Ectodermal cell (in vitro differentiated cells): Measurements from ENCODE around the gene HIP1R.
"Not testable (repeated sequence)": the region's sequence is repeated elsewhere in the genome, so short reads cannot be mapped to it uniquely, and the experiment has no call there.

Experiments
- H3K27ac ChIP-seq: 2 replicates; pipeline ENCODE4 v1.7.0; 2013; ENCODE audit warnings: mild to moderate bottlenecking, low read depth, low read length; ENCODE audit not compliant: insufficient read depth, poor library complexity, severe bottlenecking
- H3K27me3 ChIP-seq: 2 replicates; pipeline ENCODE4 v1.7.0; 2013; ENCODE audit warnings: mild to moderate bottlenecking, low read length; ENCODE audit not compliant: insufficient read depth, control insufficient read depth, poor library complexity, severe bottlenecking
- H3K36me3 ChIP-seq: one replicate; pipeline ENCODE4 v1.7.0; 2013; ENCODE audit warnings: low read length; ENCODE audit not compliant: control insufficient read depth, insufficient read depth
- H3K4me1 ChIP-seq: one replicate; pipeline ENCODE4 v1.7.0; 2013; ENCODE audit warnings: low read length; ENCODE audit not compliant: control insufficient read depth, insufficient read depth
- H3K4me3 ChIP-seq: 2 replicates; pipeline ENCODE4 v1.7.0; 2013; ENCODE audit warnings: low read depth, low read length, control low read depth; ENCODE audit not compliant: insufficient read depth
- H3K9me3 ChIP-seq: 2 replicates; pipeline ENCODE4 v1.7.0; 2013; ENCODE audit warnings: mild to moderate bottlenecking, low read length, moderate library complexity; ENCODE audit not compliant: control insufficient read depth
- WGBS, 2 experiments: methylation state at CpG; one replicate each; pipeline ENCODE4 v1.1.7; 2013; ENCODE audit warnings: missing lambda C conversion rate in 2 of 2; 5-methylcytosine and 5-hydroxymethylcytosine counted together

Gene HIP1R

GRCh38 chr12:122895704-122896636, 60.7 kb downstream of the HIP1R start, which contains the start of gene VPS37B:
Gene VPS37B, minus strand, starts transcription at chr12:122896124. Its CDS starts 62 bp downstream, at chr12:122896062.
- Histone ChIP-seq H3K4me1 (peaks cover 12% of the 10 kb centered on the region), H3K4me3 (peak within 1 kb of the TSS; percentile 59), H3K27me3 (peaks cover 48% of the 10 kb centered on the region), H3K27ac (no peak within 1 kb of the TSS), H3K36me3 (no peaks in the 10 kb centered on the region), H3K9me3 (no peaks in the 10 kb centered on the region)
- WGBS, 2 experiments = 18 to 19% methylated on average over 81 of the region's 81 CpGs

GRCh38 chr12:122896662-122897061, 61.4 kb downstream of the HIP1R start:
- peaks cover 8% of the 10 kb centered on the region for H3K4me1 ChIP-seq
- H3K27ac ChIP-seq = no peak overlapping the region
- H3K36me3 ChIP-seq = no peaks in the 10 kb centered on the region
- WGBS, 2 experiments = 92 to 94% methylated on average over 7 of the region's 7 CpGs
- no peak overlapping the region for H3K4me3 ChIP-seq
- peaks cover 48% of the 10 kb centered on the region for H3K27me3 ChIP-seq
- no peaks in the 10 kb centered on the region for H3K9me3 ChIP-seq

- 86 to 97% methylated on average over 6 of the region's 6 CpGs for WGBS, 2 experiments
- no peaks in the 10 kb centered on the region for H3K9me3 ChIP-seq
- no peak overlapping the region for H3K4me3 ChIP-seq
- H3K4me1 ChIP-seq = no peaks in the 10 kb centered on the region
- H3K27me3 ChIP-seq = peaks cover 56% of the 10 kb centered on the region
- H3K27ac ChIP-seq = no peak overlapping the region
- no peaks in the 10 kb centered on the region for H3K36me3 ChIP-seq
Observed at GRCh38 chr12:122899887-122900286, 64.6 kb downstream of the HIP1R start.

- no peaks in the 10 kb centered on the region for H3K9me3 ChIP-seq
- no peaks in the 10 kb centered on the region for H3K36me3 ChIP-seq
- no peak overlapping the region for H3K27ac ChIP-seq
- WGBS, 2 experiments = 57% methylated on average over 10 of the region's 10 CpGs
- no peak overlapping the region for H3K4me3 ChIP-seq
- H3K27me3 ChIP-seq = peaks cover 29% of the 10 kb centered on the region
- no peaks in the 10 kb centered on the region for H3K4me1 ChIP-seq
Observed at GRCh38 chr12:122902854-122903692, 67.8 kb downstream of the HIP1R start.

GRCh38 chr12:122903693-122904034, 68.4 kb downstream of the HIP1R start:
- Histone ChIP-seq H3K36me3 (no peaks in the 10 kb centered on the region), H3K4me1 (no peaks in the 10 kb centered on the region), H3K4me3 (no peak overlapping the region), H3K27ac (no peak overlapping the region), H3K9me3 (no peaks in the 10 kb centered on the region), H3K27me3 (peaks cover 24% of the 10 kb centered on the region)
- WGBS, 2 experiments = 62 to 71% methylated on average over 5 to 6 of the region's 7 CpGs

GRCh38 chr12:122905258-122905657, 70.0 kb downstream of the HIP1R start:
- not testable (repeated sequence) for H3K4me3 ChIP-seq, H3K36me3 ChIP-seq, H3K9me3 ChIP-seq, H3K4me1 ChIP-seq, H3K27ac ChIP-seq
- H3K27me3 ChIP-seq = peaks cover 20% of the 10 kb centered on the region
- 86 to 97% methylated on average over 5 of the region's 5 CpGs for WGBS, 2 experiments

- Histone ChIP-seq H3K27me3 (peaks cover 8% of the 10 kb centered on the region), H3K36me3 (no peaks in the 10 kb centered on the region), H3K27ac (no peak overlapping the region), H3K4me3 (no peak overlapping the region), H3K9me3 (no peaks in the 10 kb centered on the region), H3K4me1 (peaks cover 3% of the 10 kb centered on the region)
- 91 to 94% methylated on average over 6 of the region's 6 CpGs for WGBS, 2 experiments
Observed at GRCh38 chr12:122908915-122909314, 73.7 kb downstream of the HIP1R start.

- Histone ChIP-seq H3K9me3 (no peaks in the 10 kb centered on the region), H3K4me3 (no peak overlapping the region), H3K4me1 (peaks cover 3% of the 10 kb centered on the region), H3K27me3 (peaks cover 7% of the 10 kb centered on the region), H3K36me3 (no peaks in the 10 kb centered on the region), H3K27ac (peak overlapping the region; percentile 84)
- WGBS, 2 experiments = 31 to 32% methylated on average over 12 of the region's 12 CpGs
Observed at GRCh38 chr12:122909442-122910288, 74.4 kb downstream of the HIP1R start.
